OCI-LY3 (cell line): Measurements from ENCODE around the gene NOS1.

ENCODE experiments used
- H2AFZ ChIP-seq: fragments of 200-600, 300-600 bp; shearing (Covaris generic); 2 replicates; pipeline ENCODE4 v1.6.0; 2014; ENCODE audit warnings: antibody characterized with exemption, low read depth, low read length
- H3K27ac ChIP-seq: fragments of 200-600, 300-600 bp; sonication (generic); 2 replicates; pipeline ENCODE4 v1.5.1; 2014; ENCODE audit warnings: mild to moderate bottlenecking, low read length, moderate library complexity, mixed read lengths
- H3K27me3 ChIP-seq: fragments of 200-600, 300-600 bp; sonication (generic); 2 replicates; pipeline ENCODE4 v1.6.1; 2014; ENCODE audit warnings: low read depth, low read length, mixed read lengths
- H3K36me3 ChIP-seq: fragments of 200-600, 300-600 bp; sonication (generic); replicated peaks from 2 replicates; pipeline ENCODE3; 2014; ENCODE audit warnings: low read depth, low read length, mixed read lengths
- H3K4me1 ChIP-seq: fragments of 300-600, 200-600 bp; sonication (generic); 2 replicates; pipeline ENCODE4 v1.6.1; 2014; ENCODE audit warnings: low read length, mixed read lengths
- H3K4me2 ChIP-seq: fragments of 200-600, 300-600 bp; sonication (generic); 2 replicates; pipeline ENCODE4 v1.6.1; 2014; ENCODE audit warnings: low read length, mixed read lengths
- H3K4me3 ChIP-seq: fragments of 300-600, 200-600 bp; sonication (generic); 2 replicates; pipeline ENCODE4 v1.5.1; 2014; ENCODE audit warnings: antibody characterized with exemption, mild to moderate bottlenecking, low read length, moderate library complexity
- H3K79me2 ChIP-seq: fragments of 300-600, 200-600 bp; shearing (Covaris generic); 2 replicates; pipeline ENCODE4 v1.6.1; 2014; ENCODE audit warnings: mild to moderate bottlenecking, low read length, mixed read lengths
- H3K9ac ChIP-seq: fragments of 300-600, 200-600 bp; shearing (Covaris generic); 2 replicates; pipeline ENCODE4 v1.6.0; 2014; ENCODE audit warnings: mild to moderate bottlenecking, low read length, moderate library complexity
- H3K9me3 ChIP-seq: fragments of 200-600, 300-600 bp; shearing (Covaris generic); 2 replicates; pipeline ENCODE4 v1.6.1; 2014; ENCODE audit warnings: low read length, mixed read lengths; ENCODE audit not compliant: insufficient read depth
- H4K20me1 ChIP-seq: fragments of 200-600, 300-600 bp; sonication (generic); 2 replicates; pipeline ENCODE4 v1.6.1; 2016; ENCODE audit warnings: low read length, mixed read lengths; ENCODE audit not compliant: insufficient read depth
- EZH2phosphoT487 ChIP-seq: fragments of 200-600 bp; shearing (Covaris generic); IDR thresholded peaks from 2 replicates; pipeline ENCODE4 v1.6.1; 2018; ENCODE audit warnings: antibody characterized with exemption, mixed run types, low read depth
- TF ChIP-seq, protein P1 (sequence below): fragments of 200-600, 300-600 bp; sonication (generic); IDR thresholded peaks from 2 replicates; pipeline ENCODE4 v1.5.1; 2014; ENCODE audit warnings: antibody characterized with exemption, low read length, low read depth

Gene NOS1

DNA sequence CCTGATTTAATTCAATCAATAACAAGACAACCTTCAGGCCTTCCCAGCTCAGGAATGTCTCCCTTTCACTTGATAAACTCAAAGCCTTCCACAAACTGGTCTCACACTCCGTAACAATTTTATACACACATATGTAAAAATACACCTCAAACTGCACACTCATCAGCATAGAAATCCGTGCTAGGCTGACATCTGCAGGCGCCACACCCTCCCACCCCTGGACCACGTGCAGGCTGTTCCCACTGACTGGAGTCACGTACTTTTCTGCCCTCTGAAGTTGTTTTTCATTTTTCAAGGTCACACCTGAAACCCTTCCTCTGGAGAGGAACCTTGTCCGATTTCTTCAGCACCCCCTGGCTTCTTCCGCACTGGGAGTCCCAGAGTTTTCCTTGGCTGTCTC, 198.8 kb downstream of the NOS1 start:
- TF ChIP-seq EZH2phosphoT487 = no peak
- TF ChIP-seq, protein P1, sequence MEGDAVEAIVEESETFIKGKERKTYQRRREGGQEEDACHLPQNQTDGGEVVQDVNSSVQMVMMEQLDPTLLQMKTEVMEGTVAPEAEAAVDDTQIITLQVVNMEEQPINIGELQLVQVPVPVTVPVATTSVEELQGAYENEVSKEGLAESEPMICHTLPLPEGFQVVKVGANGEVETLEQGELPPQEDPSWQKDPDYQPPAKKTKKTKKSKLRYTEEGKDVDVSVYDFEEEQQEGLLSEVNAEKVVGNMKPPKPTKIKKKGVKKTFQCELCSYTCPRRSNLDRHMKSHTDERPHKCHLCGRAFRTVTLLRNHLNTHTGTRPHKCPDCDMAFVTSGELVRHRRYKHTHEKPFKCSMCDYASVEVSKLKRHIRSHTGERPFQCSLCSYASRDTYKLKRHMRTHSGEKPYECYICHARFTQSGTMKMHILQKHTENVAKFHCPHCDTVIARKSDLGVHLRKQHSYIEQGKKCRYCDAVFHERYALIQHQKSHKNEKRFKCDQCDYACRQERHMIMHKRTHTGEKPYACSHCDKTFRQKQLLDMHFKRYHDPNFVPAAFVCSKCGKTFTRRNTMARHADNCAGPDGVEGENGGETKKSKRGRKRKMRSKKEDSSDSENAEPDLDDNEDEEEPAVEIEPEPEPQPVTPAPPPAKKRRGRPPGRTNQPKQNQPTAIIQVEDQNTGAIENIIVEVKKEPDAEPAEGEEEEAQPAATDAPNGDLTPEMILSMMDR = no peak
- H3K4me1 ChIP-seq = no peaks in the 10 kb centered on the region
- 0 out of 2 replicates have a peak, but pooled peaks cover 2% of the 10 kb centered on the region for H4K20me1 ChIP-seq
- no peaks in the 10 kb centered on the region for H3K79me2 ChIP-seq
- peaks cover 64% of the 10 kb centered on the region for H3K36me3 ChIP-seq
- no peak overlapping the region for H2AFZ ChIP-seq
- H3K9me3 ChIP-seq = no peaks in the 10 kb centered on the region
- H3K4me2 ChIP-seq = no peak overlapping the region
- no peaks in the 10 kb centered on the region for H3K27me3 ChIP-seq
- no peak overlapping the region for H3K27ac ChIP-seq
- H3K4me3 ChIP-seq = no peak overlapping the region
- H3K9ac ChIP-seq = no peak overlapping the region

DNA sequence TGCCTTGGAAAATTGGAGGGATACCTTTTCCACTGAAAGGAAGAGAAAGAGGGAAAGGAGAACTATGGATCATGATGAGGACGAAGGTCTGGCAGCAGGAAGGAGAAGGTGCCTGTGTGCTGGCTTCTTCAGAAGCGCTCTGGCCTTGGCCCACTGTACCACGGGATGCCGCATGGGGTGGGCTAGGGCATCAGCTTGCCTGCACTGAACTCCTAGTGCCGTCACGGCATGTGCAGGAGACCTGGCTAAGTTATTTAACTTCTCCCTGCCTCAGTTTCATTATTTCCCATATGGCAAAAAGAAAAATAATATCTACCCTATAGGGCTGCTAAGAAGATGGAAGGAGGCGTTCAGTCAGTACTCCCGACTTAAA, 199.3 kb downstream of the NOS1 start:
- H3K9me3 ChIP-seq = no peaks in the 10 kb centered on the region
- H3K27me3 ChIP-seq = no peaks in the 10 kb centered on the region
- peaks cover 68% of the 10 kb centered on the region for H3K36me3 ChIP-seq
- no peaks in the 10 kb centered on the region for H3K79me2 ChIP-seq
- 0 out of 2 replicates have a peak, but pooled peaks cover 2% of the 10 kb centered on the region for H4K20me1 ChIP-seq
- no peak overlapping the region for H3K4me3 ChIP-seq
- H3K4me1 ChIP-seq = no peaks in the 10 kb centered on the region
- no peak for TF ChIP-seq EZH2phosphoT487
- TF ChIP-seq, protein P1 = no peak
- H3K27ac ChIP-seq = no peak overlapping the region
- no peak overlapping the region for H2AFZ ChIP-seq
- no peak overlapping the region for H3K9ac ChIP-seq
- no peak overlapping the region for H3K4me2 ChIP-seq

DNA sequence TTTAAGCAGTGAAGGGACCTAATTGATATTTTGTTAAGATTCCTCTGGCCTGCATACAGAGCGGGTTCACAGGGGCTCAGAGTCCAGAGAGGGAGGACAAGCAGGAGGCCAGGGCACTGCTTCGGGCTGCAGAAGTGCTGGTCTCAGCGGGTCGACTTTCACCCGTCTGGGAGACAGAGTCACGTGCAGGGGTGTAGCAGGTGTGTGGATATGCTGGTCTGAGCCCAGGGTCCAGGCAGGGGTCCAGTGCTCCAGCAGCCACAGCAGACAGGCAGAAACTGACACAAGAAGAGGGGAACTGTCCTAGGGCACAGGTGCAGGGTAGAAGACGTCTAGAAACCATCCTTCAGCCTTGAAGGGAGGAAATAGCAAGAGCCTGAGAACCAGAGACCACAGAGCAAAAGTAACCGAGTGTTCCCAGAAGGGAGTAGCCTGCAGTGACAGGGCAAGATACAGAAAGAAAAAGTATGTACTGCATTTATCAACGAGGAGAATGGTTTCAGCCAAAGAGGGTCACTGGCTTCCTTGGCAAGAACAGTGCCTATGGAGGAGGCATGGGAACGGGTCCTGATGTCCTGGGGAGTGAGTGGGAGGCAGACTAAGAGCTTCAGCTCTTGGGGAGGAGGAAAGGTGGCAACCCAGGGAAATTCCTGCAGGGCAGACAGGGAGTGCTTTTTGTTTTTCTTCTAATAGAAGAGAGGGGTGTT, 199.8 kb downstream of the NOS1 start:
- peaks cover 65% of the 10 kb centered on the region for H3K36me3 ChIP-seq
- no peak overlapping the region for H2AFZ ChIP-seq
- no peaks in the 10 kb centered on the region for H4K20me1 ChIP-seq
- H3K79me2 ChIP-seq = no peaks in the 10 kb centered on the region
- H3K9ac ChIP-seq = no peak overlapping the region
- no peak overlapping the region for H3K27ac ChIP-seq
- no peak overlapping the region for H3K4me2 ChIP-seq
- H3K4me3 ChIP-seq = no peak overlapping the region
- no peaks in the 10 kb centered on the region for H3K9me3 ChIP-seq
- no peaks in the 10 kb centered on the region for H3K27me3 ChIP-seq
- no peaks in the 10 kb centered on the region for H3K4me1 ChIP-seq
- TF ChIP-seq, protein P1 = no peak
- TF ChIP-seq EZH2phosphoT487 = no peak

DNA sequence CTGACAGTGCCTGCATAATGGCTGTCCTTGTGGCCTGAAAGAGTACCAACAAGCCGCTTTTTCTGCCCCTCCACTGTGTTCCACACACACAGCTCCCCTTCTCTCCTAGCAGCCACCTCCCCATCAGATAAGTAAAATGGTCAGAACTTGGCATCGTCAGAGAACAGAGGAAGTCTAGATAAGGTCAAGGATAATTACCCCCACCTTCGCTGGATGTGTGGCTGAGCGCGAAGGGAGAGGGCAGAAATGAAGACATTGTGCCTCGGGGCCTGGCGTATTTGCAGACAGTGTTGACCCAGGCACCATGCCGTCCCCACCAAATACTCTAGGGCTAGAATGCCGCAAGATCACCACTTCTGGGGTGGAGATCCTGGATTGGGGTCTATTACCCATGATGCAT, 201.8 kb downstream of the NOS1 start:
- H3K27me3 ChIP-seq = no peaks in the 10 kb centered on the region
- no peak for TF ChIP-seq EZH2phosphoT487
- H2AFZ ChIP-seq = no peak overlapping the region
- H3K9ac ChIP-seq = no peak overlapping the region
- peaks cover 5% of the 10 kb centered on the region; the same call in 1 of the 2 replicates for H4K20me1 ChIP-seq
- peaks cover 11% of the 10 kb centered on the region; the same call in 1 of the 2 replicates for H3K4me1 ChIP-seq
- H3K4me2 ChIP-seq = no peak overlapping the region
- H3K9me3 ChIP-seq = no peaks in the 10 kb centered on the region
- no peaks in the 10 kb centered on the region for H3K79me2 ChIP-seq
- H3K27ac ChIP-seq = no peak overlapping the region
- H3K4me3 ChIP-seq = no peak overlapping the region
- H3K36me3 ChIP-seq = peaks cover 67% of the 10 kb centered on the region
